PC-3 (cell line): Measurements from ENCODE around the gene TULP3. TPM values are rescaled to one million over a fixed set of nuclear protein-coding genes. Genes with fewer than 3 reads are reported as not detected.

Experiments used
- ATAC-seq: fragments of 200-7000 bp; cut with Tn5 transposase; 2 replicates; pipeline ENCODE4 v1.9.1; 2020; ENCODE audit warnings: mild to moderate bottlenecking, moderate library complexity
- BruUV-seq: library from RNA; stranded (reverse); fragments of 400-500 nt; replicated peaks from 2 replicates; lab custom pipeline; 2021; lab: Mats Ljungman, UMichigan
- CTCF ChIA-PET: fragments of 300-600 bp; sonication (Branson Sonifier 250); formaldehyde crosslinking; loops from one replicate; lab custom pipeline; 2022; ENCODE audit warnings: antibody characterized with exemption; lab: Charles Lee
- POLR2A ChIA-PET: fragments of 300-600 bp; sonication (Branson Sonifier 250); formaldehyde crosslinking; loops from one replicate; lab custom pipeline; 2022; ENCODE audit warnings: antibody characterized with exemption; ENCODE audit not compliant: unreplicated experiment; lab: Charles Lee
- DNase-seq: peaks from one replicate; pipeline ENCODE4 v3.0.0-alpha.2; 2015
- H2AFZ ChIP-seq: fragments of 300-600 bp; sonication (generic); 2 replicates; pipeline ENCODE4 v1.6.0; 2016; ENCODE audit warnings: antibody characterized with exemption, low read length
- H3F3A ChIP-seq: fragments of 300-600 bp; sonication (generic); one replicate; pipeline ENCODE4 v1.6.0; 2017; ENCODE audit warnings: antibody characterized with exemption, low read length, control low read depth, mild to moderate bottlenecking; ENCODE audit not compliant: unreplicated experiment
- H3K27ac ChIP-seq: fragments of 300-600 bp; sonication (generic); 2 replicates; pipeline ENCODE4 v1.5.1; 2016; ENCODE audit warnings: mild to moderate bottlenecking, low read length
- H3K27me3 ChIP-seq: fragments of 300-600 bp; sonication (generic); 2 replicates; pipeline ENCODE4 v1.6.1; 2016; ENCODE audit warnings: low read length, mixed read lengths
- H3K36me3 ChIP-seq: fragments of 300-600 bp; sonication (generic); 2 replicates; pipeline ENCODE4 v1.6.1; 2016; ENCODE audit warnings: low read depth, mixed run types, low read length, mixed read lengths
- H3K4me1 ChIP-seq: fragments of 300-600 bp; sonication (generic); 2 replicates; pipeline ENCODE4 v1.5.1; 2016; ENCODE audit warnings: low read length; ENCODE audit not compliant: insufficient read depth
- H3K4me2 ChIP-seq: fragments of 300-600 bp; sonication (generic); 2 replicates; pipeline ENCODE4 v1.6.0; 2016; ENCODE audit warnings: low read length
- H3K4me3 ChIP-seq: fragments of 300-600 bp; sonication (generic); 2 replicates; pipeline ENCODE4 v1.5.1; 2016; ENCODE audit warnings: mild to moderate bottlenecking, low read length, mixed read lengths
- H3K79me2 ChIP-seq: fragments of 300-600 bp; sonication (generic); 2 replicates; pipeline ENCODE4 v1.6.1; 2017; ENCODE audit warnings: low read length, mixed read lengths
- H3K9ac ChIP-seq: fragments of 300-600 bp; sonication (generic); 2 replicates; pipeline ENCODE4 v1.6.0; 2016; ENCODE audit warnings: mild to moderate bottlenecking, low read length
- H3K9me2 ChIP-seq: fragments of 300-600 bp; sonication (generic); replicated peaks from 2 replicates; pipeline ENCODE4 v1.6.1; 2016; ENCODE audit warnings: mixed run types, low read length, mixed read lengths
- H3K9me3 ChIP-seq: fragments of 300-600 bp; sonication (generic); 2 replicates; pipeline ENCODE4 v1.6.1; 2016; ENCODE audit warnings: low read length, mixed read lengths
- H4K20me1 ChIP-seq: fragments of 300-600 bp; sonication (generic); 2 replicates; pipeline ENCODE4 v1.6.1; 2016; ENCODE audit warnings: low read length, mixed read lengths
- EZH2 ChIP-seq: fragments of 300-600 bp; sonication (generic); IDR thresholded peaks from one replicate; pipeline ENCODE4 v1.6.1; 2017; ENCODE audit warnings: antibody characterized with exemption, mild to moderate bottlenecking, low read length; ENCODE audit not compliant: unreplicated experiment
- EZH2phosphoT487 ChIP-seq: fragments of 300-600 bp; sonication (generic); IDR thresholded peaks from 2 replicates; pipeline ENCODE4 v1.6.1; 2018; ENCODE audit warnings: mild to moderate bottlenecking, antibody characterized with exemption, low read length, borderline replicate concordance
- intact Hi-C: fragments of 100-400 bp; cut with micrococcal nuclease; formaldehyde crosslinking; loops from 2 replicates; pipeline ENCODE4 v1.9.0; 2023
- total RNA-seq: library from RNA; depleted of rRNA; stranded (reverse); fragments of >200 nt; gene quantifications from 2 replicates; pipeline ENCODE4 v1.2.3, GENCODE V29; 2014
- TF ChIP-seq, protein P1 (sequence below): fragments of 300-600 bp; sonication (generic); conservative IDR thresholded peaks from 2 replicates; pipeline ENCODE4 v1.5.1; 2017; ENCODE audit warnings: antibody characterized with exemption, low read depth, mild to moderate bottlenecking, low read length

The TULP3 gene
- total RNA-seq, 1 experiment from 2014 or later, result 22.6 TPM

DNA sequence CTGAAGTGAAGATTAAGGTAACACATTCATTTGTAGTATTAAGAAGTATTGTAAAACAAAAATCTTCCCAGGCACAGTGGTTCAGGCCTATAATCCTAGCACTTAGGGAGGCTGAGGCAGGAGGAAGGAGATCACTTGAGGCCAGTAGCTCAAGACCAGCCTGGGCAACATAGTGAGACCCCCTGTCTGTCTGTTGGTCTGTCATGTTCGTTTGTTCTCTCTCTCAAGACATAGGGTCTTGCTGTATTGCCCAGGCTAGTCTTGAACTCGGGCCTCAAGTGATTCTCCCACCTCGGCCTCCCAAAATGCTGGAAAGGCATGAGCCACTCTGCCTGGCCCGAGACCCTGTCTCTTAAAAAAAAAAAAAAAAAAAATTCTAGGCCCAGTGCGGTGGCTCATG lies 6.7 kb downstream of the TULP3 start:
- Histone ChIP-seq H3K79me2 (peaks cover 47% of the 10 kb centered on the region), H3K9me2 (no peaks in the 10 kb centered on the region), H3K27me3 (no peaks in the 10 kb centered on the region), H3F3A (no peaks in the 10 kb centered on the region), H3K4me2 (no peak overlapping the region), H3K27ac (no peak overlapping the region), H4K20me1 (no peaks in the 10 kb centered on the region), H3K9ac (no peak overlapping the region), H3K9me3 (no peaks in the 10 kb centered on the region), H3K4me1 (peaks cover 7% of the 10 kb centered on the region), H3K36me3 (no peaks in the 10 kb centered on the region), H2AFZ (no peak overlapping the region), H3K4me3 (no peak overlapping the region)
- no peak for ATAC-seq
- no TSS peak for BruUV-seq
- no peak for DNase-seq
- ChIA-PET POLR2A (no interaction called here), CTCF (no interaction called here)
- TF ChIP-seq, protein P1, sequence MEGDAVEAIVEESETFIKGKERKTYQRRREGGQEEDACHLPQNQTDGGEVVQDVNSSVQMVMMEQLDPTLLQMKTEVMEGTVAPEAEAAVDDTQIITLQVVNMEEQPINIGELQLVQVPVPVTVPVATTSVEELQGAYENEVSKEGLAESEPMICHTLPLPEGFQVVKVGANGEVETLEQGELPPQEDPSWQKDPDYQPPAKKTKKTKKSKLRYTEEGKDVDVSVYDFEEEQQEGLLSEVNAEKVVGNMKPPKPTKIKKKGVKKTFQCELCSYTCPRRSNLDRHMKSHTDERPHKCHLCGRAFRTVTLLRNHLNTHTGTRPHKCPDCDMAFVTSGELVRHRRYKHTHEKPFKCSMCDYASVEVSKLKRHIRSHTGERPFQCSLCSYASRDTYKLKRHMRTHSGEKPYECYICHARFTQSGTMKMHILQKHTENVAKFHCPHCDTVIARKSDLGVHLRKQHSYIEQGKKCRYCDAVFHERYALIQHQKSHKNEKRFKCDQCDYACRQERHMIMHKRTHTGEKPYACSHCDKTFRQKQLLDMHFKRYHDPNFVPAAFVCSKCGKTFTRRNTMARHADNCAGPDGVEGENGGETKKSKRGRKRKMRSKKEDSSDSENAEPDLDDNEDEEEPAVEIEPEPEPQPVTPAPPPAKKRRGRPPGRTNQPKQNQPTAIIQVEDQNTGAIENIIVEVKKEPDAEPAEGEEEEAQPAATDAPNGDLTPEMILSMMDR, result no peak
- TF ChIP-seq EZH2 (no peak), EZH2phosphoT487 (no peak)
- intact Hi-C loops, result no loop called here

DNA sequence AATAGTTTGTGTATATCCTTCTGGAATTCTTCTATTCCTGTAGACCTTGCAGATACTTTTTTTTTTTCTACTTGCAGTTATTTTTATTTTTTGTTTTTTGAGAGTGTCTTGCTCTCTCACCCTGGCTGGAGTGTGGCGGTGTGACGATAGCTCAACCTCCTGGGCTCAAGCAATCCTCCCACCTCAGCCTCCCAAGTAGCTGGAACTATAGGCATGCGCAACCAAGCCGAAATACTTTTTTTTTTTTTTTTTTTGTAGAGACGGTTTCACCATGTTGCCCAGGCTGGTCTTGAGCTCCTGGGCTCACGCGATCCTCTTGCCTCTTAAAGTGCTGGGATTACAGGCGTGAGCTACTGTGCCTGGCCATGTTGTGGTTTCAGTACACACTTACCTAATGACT lies 10.0 kb downstream of the TULP3 start:
- intact Hi-C loops, result no loop called here
- H2AFZ ChIP-seq, result no peak overlapping the region
- H3K9me2 ChIP-seq, result no peaks in the 10 kb centered on the region
- H3K4me3 ChIP-seq, result no peak overlapping the region
- no peaks in the 10 kb centered on the region for H3F3A ChIP-seq
- ATAC-seq, result no peak
- H3K27me3 ChIP-seq, result no peaks in the 10 kb centered on the region
- H3K79me2 ChIP-seq, result peaks cover 28% of the 10 kb centered on the region
- CTCF ChIA-PET, result no interaction called here
- no TSS peak for BruUV-seq
- no peaks in the 10 kb centered on the region for H3K4me1 ChIP-seq
- no peak for DNase-seq
- no peak overlapping the region for H3K27ac ChIP-seq
- no peak overlapping the region for H3K9ac ChIP-seq
- no peaks in the 10 kb centered on the region for H4K20me1 ChIP-seq
- no peak overlapping the region for H3K4me2 ChIP-seq
- no peaks in the 10 kb centered on the region for H3K9me3 ChIP-seq
- POLR2A ChIA-PET, result interaction anchor here (0.6 kb wide), 1 partner anchor 25 kb away, joined by 20 read pairs; no protein-coding TSS in a partner anchor
- TF ChIP-seq, protein P1, result no peak
- TF ChIP-seq EZH2phosphoT487 (no peak), EZH2 (no peak)
- H3K36me3 ChIP-seq, result no peaks in the 10 kb centered on the region

DNA sequence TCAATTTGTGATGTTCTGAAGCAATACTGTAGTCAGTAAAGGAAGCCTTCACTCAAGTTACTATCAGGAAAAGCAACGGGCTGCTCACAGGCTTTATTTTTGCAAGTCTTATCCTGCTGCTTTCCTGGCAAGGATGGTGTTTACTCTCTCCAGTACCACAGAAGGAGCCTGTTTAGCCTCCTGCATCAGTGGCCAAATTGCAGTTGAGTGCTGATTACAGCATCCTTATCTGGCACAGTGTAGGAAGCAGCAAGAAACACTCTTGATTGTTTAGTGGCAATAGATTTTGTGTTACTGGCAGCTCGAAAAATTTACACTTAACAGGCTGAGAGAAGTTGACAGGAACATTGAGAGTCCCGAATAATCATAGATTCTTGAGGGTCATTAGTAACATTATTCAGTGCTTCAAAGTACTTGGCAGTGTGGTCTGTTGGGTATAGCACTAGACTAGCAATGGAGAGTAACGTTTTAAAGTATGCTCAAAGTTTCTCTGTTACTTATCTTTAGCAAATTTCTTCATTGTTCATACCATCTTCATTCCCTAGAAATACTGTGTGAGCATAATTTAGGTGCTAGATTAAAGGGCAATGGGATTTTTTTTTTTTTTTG lies 11.7 kb downstream of the TULP3 start:
- Histone ChIP-seq H3K4me2 (no peak overlapping the region), H3K79me2 (peaks cover 18% of the 10 kb centered on the region; the same call in 1 of the 2 replicates), H2AFZ (no peak overlapping the region), H3K36me3 (no peaks in the 10 kb centered on the region), H3K4me3 (no peak overlapping the region), H4K20me1 (no peaks in the 10 kb centered on the region), H3K9me3 (no peaks in the 10 kb centered on the region), H3K9me2 (no peaks in the 10 kb centered on the region), H3K27me3 (no peaks in the 10 kb centered on the region), H3K27ac (no peak overlapping the region), H3K4me1 (no peaks in the 10 kb centered on the region), H3K9ac (no peak overlapping the region), H3F3A (no peaks in the 10 kb centered on the region)
- TF ChIP-seq, protein P1, result no peak
- TF ChIP-seq EZH2phosphoT487 (no peak), EZH2 (no peak)
- intact Hi-C loops, result no loop called here
- ATAC-seq (no peak), DNase-seq (no peak)
- no TSS peak for BruUV-seq
- ChIA-PET POLR2A (no interaction called here), CTCF (no interaction called here)
